H1 (cell line): ENCODE results near the gene STX4. TPM values are rescaled to one million over a fixed set of nuclear protein-coding genes. Genes with fewer than 3 reads are reported as not detected.

Experiments
- BACH1 ChIP-seq: IDR thresholded peaks from 2 replicates; pipeline ENCODE4 v1.6.1; 2012; ENCODE audit warnings: low read length, improper control_type of control experiment
- CBX5 ChIP-seq: fragments of 300-800, 300-1000 bp; sonication (generic); IDR thresholded peaks from 2 replicates; pipeline ENCODE4 v1.7.1; 2016; ENCODE audit warnings: antibody characterized with exemption, low read length, low read depth
- CBX8 ChIP-seq: fragments of 300-800, 300-1000 bp; sonication (generic); IDR thresholded peaks from 2 replicates; pipeline ENCODE4 v1.7.1; 2016; ENCODE audit warnings: low read depth, low read length, borderline replicate concordance
- CEBPB ChIP-seq: IDR thresholded peaks from 2 replicates; pipeline ENCODE4 v1.6.1; 2012; ENCODE audit warnings: low read depth, low read length
- CTBP2 ChIP-seq: IDR thresholded peaks from 2 replicates; pipeline ENCODE4 v1.7.0; 2011; ENCODE audit warnings: borderline replicate concordance, mild to moderate bottlenecking, moderate library complexity, mixed read lengths, low read length; ENCODE audit not compliant: insufficient read depth, insufficient read length
- HDAC6 ChIP-seq: IDR thresholded peaks from one replicate; pipeline ENCODE4 v1.7.1; 2012; ENCODE audit warnings: low read depth, mild to moderate bottlenecking, inconsistent platforms, low read length, moderate library complexity
- JUND ChIP-seq: IDR thresholded peaks from 2 replicates; pipeline ENCODE4 v1.6.1; 2011; ENCODE audit warnings: mild to moderate bottlenecking, improper control_type of control experiment, low read length
- MAFK ChIP-seq: IDR thresholded peaks from 2 replicates; pipeline ENCODE4 v1.6.1; 2012; ENCODE audit warnings: low read depth, mild to moderate bottlenecking, improper control_type of control experiment, low read length
- NANOG ChIP-seq: IDR thresholded peaks from 2 replicates; pipeline ENCODE4 v1.6.1; 2011; ENCODE audit warnings: low read length, low read depth, mild to moderate bottlenecking, inconsistent platforms; ENCODE audit not compliant: insufficient read depth, poor library complexity, severe bottlenecking
- NRF1 ChIP-seq: IDR thresholded peaks from 2 replicates; pipeline ENCODE4 v1.6.1; 2011; ENCODE audit warnings: mild to moderate bottlenecking, low read depth, low read length, improper control_type of control experiment
- PHF8 ChIP-seq: fragments of 200-600 bp; sonication (generic); conservative IDR thresholded peaks from 2 replicates; pipeline ENCODE4 v1.7.1; 2012; ENCODE audit warnings: low read depth, mild to moderate bottlenecking, inconsistent platforms, low read length, moderate library complexity
- POLR2A ChIP-seq, 2 experiments: IDR thresholded peaks; 1 replicate in 1 of 2; 2 replicates in 1 of 2; pipeline ENCODE4 v1.6.1; 2011; ENCODE audit warnings: low read depth in 2 of 2, low read length in 2 of 2, mild to moderate bottlenecking in 2 of 2; ENCODE audit errors: control extremely low read depth in 1 of 2
- POLR2AphosphoS5 ChIP-seq: IDR thresholded peaks from 2 replicates; pipeline ENCODE4 v1.6.1; 2011; ENCODE audit warnings: low read depth, low read length
- RXRA ChIP-seq: IDR thresholded peaks from 2 replicates; pipeline ENCODE4 v1.6.1; 2011; ENCODE audit warnings: low read depth, mild to moderate bottlenecking, low read length, moderate library complexity; ENCODE audit not compliant: insufficient read depth
- SAP30 ChIP-seq: fragments of 300-600 bp; sonication (generic); IDR thresholded peaks from 2 replicates; pipeline ENCODE4 v1.7.1; 2012; ENCODE audit warnings: low read length, moderate library complexity, mild to moderate bottlenecking, inconsistent platforms; ENCODE audit not compliant: insufficient read depth, insufficient replicate concordance
- SRF ChIP-seq: IDR thresholded peaks from 2 replicates; pipeline ENCODE4 v1.6.1; 2011; ENCODE audit warnings: mild to moderate bottlenecking, low read depth, low read length, moderate library complexity
- TAF7 ChIP-seq: optimal IDR thresholded peaks from 2 replicates; pipeline ENCODE3; 2011; ENCODE audit warnings: low read depth, mild to moderate bottlenecking, inconsistent platforms, low read length, moderate library complexity, borderline replicate concordance
- YY1 ChIP-seq: IDR thresholded peaks from 2 replicates; pipeline ENCODE4 v1.6.1; 2011; ENCODE audit warnings: low read depth, mild to moderate bottlenecking, low read length
- ZNF274 ChIP-seq: IDR thresholded peaks from 2 replicates; pipeline ENCODE4 v1.7.0; 2012; ENCODE audit warnings: low read length, borderline replicate concordance; ENCODE audit errors: extremely low read depth
- polyA plus RNA-seq, 7 experiments: library from polyadenylated mRNA; depleted of rRNA in 3 of 7; stranded (reverse) in 5 of 7; unstranded in 2 of 7; fragments of >200 nt in 5 of 7; fragments of 200-250 nt in 2 of 7; gene quantifications; 1 replicate in 5 of 7; 2 replicates in 1 of 7; 4 replicates in 1 of 7; pipeline versions ENCODE4 v1.2.1 to v1.2.3, GENCODE V29; 2011 to 2013; ENCODE audit warnings: missing spikeins in 2 of 7, mixed read lengths in 2 of 7
- total RNA-seq: library from RNA; stranded (reverse); fragmentation: NEBNext Ultra II Directional; extraction: Animal tissue kit (Norgen Biotek cat#: 25700); gene quantifications from 2 replicates; pipeline ENCODE4 v1.2.1, GENCODE V29; 2021

STX4 gene
- total and polyA plus RNA-seq, 2 of the 8 experiments (the other 6 are each of a cell fraction or from before 2014, with no cell fraction given): 25.8 to 32.3 TPM

DNA sequence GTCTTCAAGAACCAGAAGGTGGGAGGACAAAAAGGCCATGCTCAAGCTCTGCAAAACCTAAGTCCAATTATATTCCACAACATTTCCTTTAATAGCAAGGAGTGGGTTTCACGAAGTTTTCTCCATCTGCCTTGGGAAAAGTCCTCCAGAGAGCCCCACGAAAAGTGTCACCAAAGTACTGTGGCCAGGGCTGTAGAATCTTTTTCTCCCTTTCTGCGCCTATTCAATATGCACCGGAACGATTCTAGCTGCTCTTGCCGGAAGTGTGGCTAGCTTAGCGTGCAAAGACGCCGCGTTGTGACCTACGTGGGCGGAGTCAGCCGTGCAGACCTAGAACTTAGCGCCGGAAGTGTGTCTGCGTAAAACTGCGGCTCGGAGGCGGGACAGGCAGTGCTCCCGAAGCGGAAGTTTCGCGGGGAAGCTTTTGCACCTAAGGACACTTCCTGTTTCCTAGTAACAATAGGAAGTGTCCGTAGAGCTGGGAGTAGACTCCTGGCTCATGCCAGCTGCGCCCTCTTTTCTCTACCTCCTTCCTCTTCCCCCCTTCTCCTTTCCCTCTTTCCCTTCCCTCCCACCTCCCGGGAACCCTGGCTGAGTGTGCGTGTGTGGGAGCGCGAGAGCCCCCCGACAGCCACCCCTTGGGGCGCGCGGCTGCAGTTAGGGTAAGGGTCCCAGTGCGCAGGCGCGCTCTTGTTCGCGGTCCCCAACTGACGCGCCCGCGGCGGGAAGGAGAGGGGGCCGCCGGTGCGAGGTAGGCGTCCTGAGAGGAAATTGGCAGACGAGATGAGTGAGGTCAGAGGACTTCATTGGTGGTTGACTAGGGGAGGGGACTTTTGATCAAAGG lies 40.8 kb downstream of the STX4 start, which contains the start of the genes ZNF646 and ZNF668 (continued):
- TF ChIP-seq CBX5 (no peak), SRF (0 out of 2 replicates have a peak, but pooled peaks have one; percentile 8), BACH1 (no peak), NANOG (no peak), CTBP2 (no peak), MAFK (no peak), NRF1 (peak; percentile 44), CEBPB (no peak), YY1 (0 out of 2 replicates have a peak, but pooled peaks have one; percentile 2), RXRA (no peak), HDAC6 (no peak), CBX8 (no peak), TAF7 (peak; percentile 61), PHF8 (peak; percentile 96), ZNF274 (no peak), JUND (no peak), POLR2A (IDR thresholded peaks at IDR 0.05; ENCODE audit: control extremely low read depth in 1 of 2, low read depth in 2 of 2, low read length in 2 of 2) (peak; percentile 72 to 92), SAP30 (peak; percentile 84), POLR2AphosphoS5 (peak; percentile 53)
